ENCODE results near the gene TRIM8.

GRCh38 chr10:102682416-102682815 lies 38.1 kb downstream of the TRIM8 start:
- TF ChIP-seq CTCF (IDR thresholded peaks at IDR 0.05; ENCODE audit: low read length) (no peak; the same call in 1 of the 2 replicates), EZH2 (IDR thresholded peaks at IDR 0.05; ENCODE audit: borderline replicate concordance, low read length) (no peak)
